CD4-positive, alpha-beta T cell treated with Interleukin-4 for 1 hour (primary cell): ENCODE results near the gene MTFR2.

Experiments used
- DNase-seq, 2 donors: peaks; one replicate each; pipeline ENCODE4 v3.0.0-alpha.2; 2020 to 2022

The MTFR2 gene

GRCh38 chr6:136181512-136181833, 68.6 kb downstream of the MTFR2 start:
- DNase-seq: no peak
